ENCODE data around the gene POLK. TPM values are rescaled to one million over a fixed set of nuclear protein-coding genes. Genes with fewer than 3 reads are reported as not detected.
A peak's percentile ranks its signal among the peaks of the same experiment; 100 is the strongest.

The POLK gene
- total RNA-seq, 1 donor: 34.7 TPM

DNA sequence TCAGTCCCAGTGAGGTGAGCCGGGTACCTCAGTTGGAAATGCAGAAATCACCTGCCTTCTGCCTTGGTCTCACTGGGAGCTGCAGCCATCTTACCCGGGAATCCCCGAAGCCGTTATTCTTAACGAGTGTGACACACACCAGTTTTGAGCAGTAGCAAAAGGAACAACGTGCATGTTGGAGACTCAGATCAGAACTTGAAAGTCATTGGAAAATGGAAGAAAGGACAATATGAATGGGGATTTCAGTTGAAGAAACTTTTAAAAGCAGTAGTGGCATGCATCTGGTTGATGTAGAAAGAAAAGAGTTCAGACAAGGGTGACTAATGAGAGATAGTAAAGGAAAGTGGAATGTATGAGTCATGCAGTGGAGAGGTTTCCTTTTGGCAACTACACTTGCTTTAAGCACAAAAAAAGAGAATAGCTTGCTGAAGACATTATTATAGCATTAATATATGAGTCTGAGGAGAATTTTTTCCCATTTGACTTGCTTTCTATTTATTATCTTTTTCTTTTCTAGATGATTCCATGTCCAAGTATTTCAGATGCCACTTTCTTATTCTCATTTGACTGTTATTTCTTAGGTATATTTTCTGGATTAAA is 55.1 kb downstream of the POLK start:
- peak overlapping the region; percentile 100 for H3K27ac ChIP-seq (ENCODE audit: low read depth, low read length)
- H3K4me1 ChIP-seq (ENCODE audit: insufficient read depth, low read length): peaks cover 32% of the 10 kb centered on the region
- no peaks in the 10 kb centered on the region for H3K9me3 ChIP-seq (ENCODE audit: low read depth, low read length)
- no peak overlapping the region for H2AFZ ChIP-seq (ENCODE audit: low read length)
- H3K36me3 ChIP-seq (ENCODE audit: insufficient read depth, low read length): peaks cover 8% of the 10 kb centered on the region
- H3K79me2 ChIP-seq (ENCODE audit: insufficient read depth, low read length): peaks cover 38% of the 10 kb centered on the region
- H3K4me2 ChIP-seq (ENCODE audit: insufficient read depth, low read length): peak overlapping the region; percentile 67
- no peak for TF ChIP-seq CTCF (IDR thresholded peaks at IDR 0.05; ENCODE audit: extremely low read depth, low read depth, low read length)
- H4K20me1 ChIP-seq (ENCODE audit: insufficient read depth, low read length): peaks cover 3% of the 10 kb centered on the region
- no peaks in the 10 kb centered on the region for H3K27me3 ChIP-seq (ENCODE audit: insufficient read depth, low read length)
- peak overlapping the region; percentile 56 for H3K4me3 ChIP-seq (ENCODE audit: insufficient read depth, low read length)
- peak; percentile 62 for DNase-seq (ENCODE audit: insufficient read length, low spot score, missing footprints)

- no peaks in the 10 kb centered on the region for H3K27me3 ChIP-seq (ENCODE audit: insufficient read depth, low read length)
- DNase-seq (ENCODE audit: insufficient read length, low spot score, missing footprints): no peak
- H3K4me3 ChIP-seq (ENCODE audit: insufficient read depth, low read length): no peak overlapping the region
Measured at GRCh38 chr5:75567710-75568109, 56.0 kb downstream of the POLK start.

DNA sequence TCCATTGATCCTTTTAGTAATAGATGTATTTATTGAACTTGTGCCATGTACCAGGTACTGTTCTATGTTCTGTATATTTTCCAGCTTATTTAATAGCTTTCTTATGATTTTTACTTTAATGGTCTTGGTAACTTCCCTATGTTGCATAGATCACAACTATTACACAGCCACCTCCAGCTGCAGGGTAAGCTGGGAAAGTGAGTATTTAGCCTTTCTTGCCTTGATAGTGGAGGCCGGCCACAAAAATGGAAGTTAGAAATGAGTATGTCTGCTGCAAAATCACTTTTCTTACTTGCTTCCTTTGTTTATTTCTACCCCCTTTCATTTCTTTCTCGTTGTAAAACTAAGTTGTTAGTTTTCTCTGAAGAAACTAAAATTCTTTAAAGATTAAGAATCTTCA is 56.5 kb downstream of the POLK start:
- H3K27me3 ChIP-seq (ENCODE audit: insufficient read depth, low read length): no peaks in the 10 kb centered on the region
- H3K4me1 ChIP-seq (ENCODE audit: insufficient read depth, low read length): peaks cover 32% of the 10 kb centered on the region
- no peak for TF ChIP-seq CTCF (IDR thresholded peaks at IDR 0.05; ENCODE audit: extremely low read depth, low read depth, low read length)
- H3K4me2 ChIP-seq (ENCODE audit: insufficient read depth, low read length): peak overlapping the region; percentile 67
- peaks cover 3% of the 10 kb centered on the region for H4K20me1 ChIP-seq (ENCODE audit: insufficient read depth, low read length)
- no peak for DNase-seq (ENCODE audit: insufficient read length, low spot score, missing footprints)
- no peaks in the 10 kb centered on the region for H3K9me3 ChIP-seq (ENCODE audit: low read depth, low read length)
- H2AFZ ChIP-seq (ENCODE audit: low read length): no peak overlapping the region
- peaks cover 8% of the 10 kb centered on the region for H3K36me3 ChIP-seq (ENCODE audit: insufficient read depth, low read length)
- H3K79me2 ChIP-seq (ENCODE audit: insufficient read depth, low read length): peaks cover 26% of the 10 kb centered on the region
- H3K4me3 ChIP-seq (ENCODE audit: insufficient read depth, low read length): no peak overlapping the region
- peak overlapping the region; percentile 100 for H3K27ac ChIP-seq (ENCODE audit: low read depth, low read length)

More at GRCh38 chr5:75567710-75568109, 56.0 kb downstream of the POLK start:
- TF ChIP-seq CTCF (IDR thresholded peaks at IDR 0.05; ENCODE audit: extremely low read depth, low read depth, low read length): no peak
- peaks cover 8% of the 10 kb centered on the region for H3K36me3 ChIP-seq (ENCODE audit: insufficient read depth, low read length)
- H3K9me3 ChIP-seq (ENCODE audit: low read depth, low read length): no peaks in the 10 kb centered on the region
- peaks cover 3% of the 10 kb centered on the region for H4K20me1 ChIP-seq (ENCODE audit: insufficient read depth, low read length)
- H2AFZ ChIP-seq (ENCODE audit: low read length): no peak overlapping the region
- H3K79me2 ChIP-seq (ENCODE audit: insufficient read depth, low read length): peaks cover 31% of the 10 kb centered on the region
- peak overlapping the region; percentile 100 for H3K27ac ChIP-seq (ENCODE audit: low read depth, low read length)
- peak overlapping the region; percentile 67 for H3K4me2 ChIP-seq (ENCODE audit: insufficient read depth, low read length)
- H3K4me1 ChIP-seq (ENCODE audit: insufficient read depth, low read length): peaks cover 32% of the 10 kb centered on the region

DNA sequence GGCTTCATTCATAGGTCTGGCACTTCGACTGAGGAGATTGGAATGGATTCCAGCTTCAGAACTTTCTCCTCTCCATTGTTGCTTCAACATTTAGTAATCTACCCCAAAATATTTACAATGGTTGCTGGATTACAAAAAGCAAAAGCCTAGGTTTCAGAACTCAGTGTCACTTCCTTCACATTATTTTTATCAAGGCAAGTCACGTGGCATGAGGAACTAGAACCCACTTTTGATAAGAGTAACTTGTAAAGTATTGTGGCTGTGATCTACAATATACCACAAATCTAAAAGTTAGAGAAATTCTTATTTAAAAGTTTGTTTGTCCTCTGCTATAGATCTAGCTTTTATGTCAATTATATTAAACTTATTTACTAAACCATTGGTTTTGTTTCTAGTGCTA is 59.9 kb downstream of the POLK start:
- Histone ChIP-seq H3K9me3 (ENCODE audit: low read depth, low read length) (no peaks in the 10 kb centered on the region), H4K20me1 (ENCODE audit: insufficient read depth, low read length) (peaks cover 1% of the 10 kb centered on the region), H3K4me2 (ENCODE audit: insufficient read depth, low read length) (no peak overlapping the region), H3K36me3 (ENCODE audit: insufficient read depth, low read length) (peaks cover 9% of the 10 kb centered on the region), H3K4me1 (ENCODE audit: insufficient read depth, low read length) (peaks cover 34% of the 10 kb centered on the region), H3K27me3 (ENCODE audit: insufficient read depth, low read length) (no peaks in the 10 kb centered on the region), H3K4me3 (ENCODE audit: insufficient read depth, low read length) (no peak overlapping the region), H3K27ac (ENCODE audit: low read depth, low read length) (no peak overlapping the region), H3K79me2 (ENCODE audit: insufficient read depth, low read length) (peaks cover 9% of the 10 kb centered on the region), H2AFZ (ENCODE audit: low read length) (no peak overlapping the region)
- no peak for DNase-seq (ENCODE audit: insufficient read length, low spot score, missing footprints)
- TF ChIP-seq CTCF (IDR thresholded peaks at IDR 0.05; ENCODE audit: extremely low read depth, low read depth, low read length): no peak

Measured in osteoblast (primary cell).